GM20000 (cell line): ENCODE results near the gene CDH20.

Experiments used
- DNase-seq: peaks from one replicate; pipeline ENCODE4 v3.0.0; 2012; ENCODE audit warnings: low spot score
- CTCF ChIP-seq: IDR thresholded peaks from 2 replicates; pipeline ENCODE4 v1.5.1; 2012; ENCODE audit warnings: mild to moderate bottlenecking, control low read depth; ENCODE audit errors: extremely low read depth, missing control alignments

The CDH20 gene

GRCh38 chr18:61530681-61531080, 197.5 kb downstream of the CDH20 start:
- TF ChIP-seq CTCF, result no peak
- DNase-seq, result no peak

- TF ChIP-seq CTCF, result no peak
- no peak for DNase-seq
Measured at GRCh38 chr18:61531182-61531581, 198.0 kb downstream of the CDH20 start.

GRCh38 chr18:61531891-61532290, 198.7 kb downstream of the CDH20 start:
- no peak for TF ChIP-seq CTCF
- no peak for DNase-seq

GRCh38 chr18:61535401-61535800, 202.2 kb downstream of the CDH20 start:
- TF ChIP-seq CTCF, result no peak
- DNase-seq, result no peak

- no peak for DNase-seq
- no peak for TF ChIP-seq CTCF
Measured at GRCh38 chr18:61541673-61542072, 208.4 kb downstream of the CDH20 start.

GRCh38 chr18:61542596-61542995, 209.4 kb downstream of the CDH20 start:
- no peak for TF ChIP-seq CTCF
- no peak for DNase-seq

- DNase-seq, result no peak
- no peak for TF ChIP-seq CTCF
Measured at GRCh38 chr18:61543518-61543917, 210.3 kb downstream of the CDH20 start.
